Skeletal muscle cell (primary cell): ENCODE measurements around the gene CHMP5.

Experiments used
- DNase-seq: peaks from one replicate; pipeline ENCODE4 v3.0.0-alpha.2; 2010; ENCODE audit warnings: low read depth
- H3K4me3 ChIP-seq: 2 replicates; pipeline ENCODE4 v1.5.1; 2011; ENCODE audit warnings: low read depth, mild to moderate bottlenecking, control low read depth, low read length, moderate library complexity

Gene CHMP5

DNA sequence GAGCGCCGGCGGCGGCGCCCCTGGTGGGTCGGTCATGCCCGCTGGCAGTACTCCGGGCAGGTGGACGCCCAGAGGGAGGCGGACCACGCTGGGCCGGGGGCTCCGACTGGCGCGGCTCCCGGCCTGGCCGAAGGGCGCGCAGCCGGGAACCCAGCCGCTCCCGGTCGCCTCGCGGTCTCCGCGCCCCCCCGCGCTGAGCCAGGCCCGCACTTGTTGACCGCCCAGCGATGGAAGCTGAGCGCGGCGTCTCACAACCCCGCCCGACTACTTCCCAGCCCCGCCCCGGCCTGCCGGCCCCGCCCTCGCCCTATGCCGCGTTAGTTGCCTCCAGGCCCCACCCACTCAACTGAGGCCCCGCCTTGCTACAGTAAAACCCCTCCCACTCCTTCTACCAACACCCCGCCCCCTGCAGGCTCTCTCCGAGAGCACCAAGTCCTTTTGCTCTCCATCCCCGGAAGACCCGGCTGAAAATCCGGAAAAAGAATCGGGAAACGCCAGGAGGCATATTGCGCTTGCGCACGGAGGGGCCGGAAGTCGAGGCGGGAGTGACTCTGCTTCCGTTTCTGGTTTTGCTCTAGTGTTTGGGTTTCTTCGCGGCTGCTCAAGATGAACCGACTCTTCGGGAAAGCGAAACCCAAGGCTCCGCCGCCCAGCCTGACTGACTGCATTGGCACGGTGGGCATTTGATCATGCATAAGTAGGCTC is at the start of gene CHMP5, which contains the start of gene BAG1:
Gene CHMP5, plus strand, starts transcription at position 577 of the 705 bp plus-strand sequence. Its CDS starts 30 bp downstream, at position 607.
Gene BAG1, minus strand, starts transcription at position 236 of the 705 bp plus-strand sequence.
- peak; percentile 97 for DNase-seq
- H3K4me3 ChIP-seq = peak within 1 kb of the TSS; percentile 81

DNA sequence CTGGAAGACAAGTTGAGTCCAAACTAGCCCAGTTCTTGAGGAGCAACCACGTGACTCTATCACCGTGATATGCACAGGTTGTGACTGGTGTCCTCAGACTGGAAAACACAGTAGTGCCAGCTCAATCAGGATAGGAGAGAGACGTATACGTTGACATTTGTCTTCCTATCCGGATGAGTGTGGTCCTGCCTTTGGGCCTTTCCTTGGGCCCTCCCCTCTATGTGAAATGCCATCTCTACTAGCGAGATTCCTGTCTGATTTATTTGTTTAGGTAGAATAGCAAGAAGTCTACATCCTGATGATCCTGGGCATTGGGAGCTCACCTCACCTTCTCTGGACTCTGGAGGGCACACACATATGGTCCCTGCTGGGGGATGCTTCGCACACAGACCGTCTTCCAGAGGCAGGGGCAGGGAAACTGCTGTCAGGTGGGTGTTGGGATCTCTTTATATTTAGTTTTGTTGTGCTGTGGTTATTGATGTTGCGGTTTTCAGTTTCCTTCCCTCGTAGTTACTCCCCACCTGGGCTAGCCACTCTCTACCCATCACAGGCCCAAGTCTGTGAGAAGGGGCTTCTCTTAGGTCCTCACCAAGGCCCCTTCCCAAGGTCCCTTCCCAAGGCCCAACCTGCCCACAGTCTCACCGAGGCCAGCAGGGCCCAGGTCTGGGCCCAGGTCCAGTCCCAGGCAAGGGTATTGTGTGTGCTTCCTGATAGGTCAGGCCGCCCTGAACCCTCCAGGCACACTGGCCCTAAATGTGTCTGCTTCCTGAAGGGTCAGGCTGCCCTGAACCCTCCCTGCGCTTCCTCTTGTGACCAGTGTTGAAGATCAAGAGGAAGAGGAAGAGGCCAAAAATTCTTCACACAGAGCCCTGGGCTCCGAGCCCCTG is 43.9 kb upstream of the CHMP5 start:
- no peak overlapping the region for H3K4me3 ChIP-seq
- DNase-seq = no peak

DNA sequence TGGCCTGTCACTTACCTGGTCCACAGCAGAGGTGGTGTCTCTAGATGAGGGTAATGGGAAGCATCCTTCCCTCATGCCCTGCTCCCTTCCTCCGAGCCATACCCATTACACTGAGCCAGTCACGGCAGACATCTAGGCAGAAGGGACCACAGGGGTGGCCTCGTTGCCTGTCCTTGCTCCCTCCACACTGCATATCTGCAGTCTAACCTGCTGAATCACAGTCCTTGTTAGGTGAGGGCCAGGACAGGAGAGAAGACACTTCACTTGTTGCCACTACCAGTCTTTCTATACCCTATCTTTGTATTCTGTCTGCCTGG is 43.3 kb upstream of the CHMP5 start:
- no peak overlapping the region for H3K4me3 ChIP-seq
- no peak for DNase-seq

DNA sequence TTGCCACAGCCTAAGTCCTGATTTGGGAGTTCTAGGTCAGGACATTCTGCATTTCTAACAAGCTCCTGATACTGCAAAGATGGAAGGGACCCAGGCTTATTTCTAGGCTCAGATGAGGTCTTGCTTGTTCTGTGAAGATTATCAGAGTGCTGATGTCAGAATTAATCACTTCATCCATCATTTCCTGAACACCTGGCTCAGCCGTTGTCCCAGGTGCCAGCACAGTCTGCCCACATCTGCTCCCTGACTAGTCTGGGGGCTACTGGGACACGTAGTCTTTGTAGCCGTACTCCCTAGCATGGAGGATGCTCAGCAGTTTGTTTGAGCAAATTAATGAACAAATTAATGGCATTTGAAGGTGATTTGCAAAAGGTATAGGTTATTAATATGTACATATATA is 42.8 kb upstream of the CHMP5 start:
- no peak overlapping the region for H3K4me3 ChIP-seq
- DNase-seq = no peak

DNA sequence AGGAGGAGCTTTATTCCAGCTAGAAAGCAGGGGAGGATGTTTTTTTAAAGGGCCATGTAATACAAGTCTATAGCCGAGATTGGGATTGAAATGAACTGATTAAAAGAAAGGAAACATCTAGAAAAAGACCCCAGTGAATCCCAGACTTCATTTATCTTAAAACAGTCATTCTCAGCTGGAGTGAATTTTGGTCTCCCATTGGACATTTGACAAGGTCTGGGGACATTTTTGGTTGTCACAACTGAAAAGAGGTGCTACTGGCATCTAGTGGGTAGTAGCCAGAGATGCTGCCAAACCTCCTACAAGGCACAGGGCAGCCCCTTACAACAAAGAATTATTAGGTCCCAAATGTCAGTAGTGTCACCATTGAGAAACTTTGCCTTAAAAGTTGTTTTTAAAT is 41.2 kb upstream of the CHMP5 start:
- H3K4me3 ChIP-seq = no peak overlapping the region
- no peak for DNase-seq

DNA sequence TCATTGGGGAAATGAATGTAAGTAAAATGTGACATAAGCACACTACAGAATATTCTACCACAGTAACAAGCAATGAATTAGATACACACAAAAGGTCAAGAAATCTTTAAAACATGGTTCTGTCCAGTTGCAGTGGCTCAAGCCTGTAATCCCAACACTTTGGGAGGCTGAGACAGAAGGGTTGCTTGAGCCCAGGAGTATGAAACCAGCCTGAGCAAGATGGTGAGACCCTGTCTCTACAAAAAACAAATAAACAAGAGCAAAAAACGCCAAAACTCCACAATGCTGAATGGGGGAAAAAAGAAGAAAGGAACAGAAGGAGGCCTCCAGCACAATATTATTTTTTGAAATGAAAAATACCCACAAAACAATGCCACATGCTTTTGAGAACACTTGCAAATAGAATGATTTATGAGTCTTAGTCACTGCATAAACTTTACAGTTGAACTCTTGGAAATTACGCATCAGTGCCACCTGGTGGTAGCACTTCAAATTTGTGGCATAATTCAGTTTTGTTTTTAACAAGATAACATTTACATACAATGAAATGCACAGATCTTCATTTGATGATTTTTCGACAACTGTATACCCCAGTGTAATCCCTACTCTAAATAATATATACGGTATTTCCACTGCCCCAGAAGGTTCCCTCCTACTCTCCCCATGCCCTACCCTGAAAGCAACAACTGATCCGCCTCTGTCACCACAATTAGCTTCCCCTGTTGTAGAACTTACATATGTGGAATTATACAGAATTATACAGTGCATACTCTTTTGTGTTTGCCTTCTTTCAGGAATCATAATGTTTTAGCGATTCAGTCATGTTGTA is 39.3 kb upstream of the CHMP5 start:
- H3K4me3 ChIP-seq = no peak overlapping the region
- DNase-seq = peak; percentile 37

DNA sequence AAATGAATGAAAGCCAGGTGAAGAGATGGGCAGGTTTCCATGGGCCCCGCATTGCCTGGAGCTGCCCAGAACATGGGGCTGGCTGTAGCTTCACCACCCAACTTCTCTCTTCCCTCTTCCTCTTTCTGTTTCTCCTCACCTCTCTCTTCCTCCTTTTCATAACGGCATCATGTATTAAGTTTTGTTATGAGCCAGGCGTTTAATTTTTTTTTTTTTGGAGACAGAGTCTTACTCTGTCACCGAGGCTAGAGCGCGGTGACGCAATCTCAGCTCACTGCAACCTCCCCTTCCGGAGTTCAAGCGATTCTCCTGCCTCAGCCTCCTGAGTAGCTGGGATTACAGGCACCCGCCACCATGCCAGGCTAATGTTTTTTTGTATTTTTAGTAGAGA is 37.8 kb upstream of the CHMP5 start:
- H3K4me3 ChIP-seq = no peak overlapping the region
- no peak for DNase-seq

DNA sequence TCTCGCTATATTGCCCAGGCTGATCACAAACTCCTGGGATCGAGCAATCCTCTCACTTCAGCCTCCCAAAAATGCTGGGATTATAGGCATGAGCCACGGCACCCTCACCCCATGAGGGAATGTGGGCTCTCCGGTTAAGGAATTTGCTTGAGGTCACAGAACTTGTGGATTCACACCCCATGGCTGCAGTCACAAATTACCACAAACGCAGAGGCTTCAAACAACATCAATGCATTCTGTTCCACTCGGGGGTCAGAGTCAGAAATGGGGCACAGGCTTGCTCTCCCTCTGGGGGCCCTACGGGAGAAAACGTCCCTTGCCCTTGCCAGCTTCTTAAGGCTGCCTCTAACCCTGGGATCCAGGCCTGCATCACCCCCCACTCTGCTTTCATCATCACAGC is 37.1 kb upstream of the CHMP5 start:
- no peak for DNase-seq
- no peak overlapping the region for H3K4me3 ChIP-seq

DNA sequence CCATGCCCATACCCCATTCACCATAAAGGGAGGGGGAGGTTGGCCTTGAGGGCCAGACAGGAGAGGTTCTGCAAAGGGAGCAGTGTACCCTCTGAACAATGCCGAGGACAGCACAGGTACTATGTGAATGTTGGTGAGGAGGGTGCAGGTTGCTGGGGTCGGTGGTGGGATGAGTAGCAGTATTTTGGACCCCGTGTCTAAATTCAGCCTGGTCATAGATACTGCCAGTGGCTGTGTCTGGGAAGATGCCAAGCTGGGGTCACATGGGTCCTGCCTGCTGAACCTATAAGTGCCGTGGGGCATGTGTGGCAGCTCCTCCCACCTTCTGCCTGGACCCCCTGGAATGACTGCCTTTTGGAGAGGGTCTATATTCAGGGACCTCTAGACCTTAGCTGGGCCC is 36.2 kb upstream of the CHMP5 start:
- no peak for DNase-seq

DNA sequence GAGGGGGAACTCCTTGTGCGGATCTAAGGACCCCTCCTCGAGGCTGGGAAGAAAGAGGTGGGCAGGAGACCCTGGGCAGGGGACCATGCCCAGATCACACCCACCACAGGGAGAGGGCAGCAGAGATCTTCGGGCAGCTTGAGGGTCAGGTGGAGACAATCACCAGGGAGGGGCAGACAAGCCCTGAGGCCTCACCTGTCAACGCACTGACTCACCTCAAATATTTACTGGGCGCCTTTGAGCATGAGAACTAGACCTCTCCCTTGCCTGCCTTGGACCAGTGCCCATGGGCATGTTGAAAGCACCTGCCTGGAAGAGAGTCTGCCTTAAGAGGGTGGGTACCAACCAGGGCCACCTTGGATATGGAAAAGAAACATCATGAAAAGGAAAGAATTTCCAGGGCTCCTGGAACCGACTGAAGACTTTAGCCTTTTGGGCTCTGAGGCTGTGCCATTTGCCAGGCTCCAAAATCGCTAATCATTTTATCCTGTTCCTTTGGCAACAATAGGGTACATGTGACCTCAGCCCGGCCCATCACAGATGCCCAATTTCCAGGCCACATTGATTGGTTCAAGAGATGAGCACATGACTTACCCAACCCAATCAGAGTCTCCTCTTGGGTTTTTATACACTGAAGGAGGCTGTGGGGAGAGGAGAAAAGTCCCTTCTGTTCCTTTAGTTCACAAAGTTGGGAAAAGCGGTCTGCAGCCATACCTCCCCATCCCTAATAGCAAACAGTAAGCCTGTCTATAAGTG is 35.3 kb upstream of the CHMP5 start:
- no peak overlapping the region for H3K4me3 ChIP-seq
- DNase-seq = no peak

More for the DNA sequence above, 36.2 kb upstream of the CHMP5 start:
- no peak overlapping the region for H3K4me3 ChIP-seq

DNA sequence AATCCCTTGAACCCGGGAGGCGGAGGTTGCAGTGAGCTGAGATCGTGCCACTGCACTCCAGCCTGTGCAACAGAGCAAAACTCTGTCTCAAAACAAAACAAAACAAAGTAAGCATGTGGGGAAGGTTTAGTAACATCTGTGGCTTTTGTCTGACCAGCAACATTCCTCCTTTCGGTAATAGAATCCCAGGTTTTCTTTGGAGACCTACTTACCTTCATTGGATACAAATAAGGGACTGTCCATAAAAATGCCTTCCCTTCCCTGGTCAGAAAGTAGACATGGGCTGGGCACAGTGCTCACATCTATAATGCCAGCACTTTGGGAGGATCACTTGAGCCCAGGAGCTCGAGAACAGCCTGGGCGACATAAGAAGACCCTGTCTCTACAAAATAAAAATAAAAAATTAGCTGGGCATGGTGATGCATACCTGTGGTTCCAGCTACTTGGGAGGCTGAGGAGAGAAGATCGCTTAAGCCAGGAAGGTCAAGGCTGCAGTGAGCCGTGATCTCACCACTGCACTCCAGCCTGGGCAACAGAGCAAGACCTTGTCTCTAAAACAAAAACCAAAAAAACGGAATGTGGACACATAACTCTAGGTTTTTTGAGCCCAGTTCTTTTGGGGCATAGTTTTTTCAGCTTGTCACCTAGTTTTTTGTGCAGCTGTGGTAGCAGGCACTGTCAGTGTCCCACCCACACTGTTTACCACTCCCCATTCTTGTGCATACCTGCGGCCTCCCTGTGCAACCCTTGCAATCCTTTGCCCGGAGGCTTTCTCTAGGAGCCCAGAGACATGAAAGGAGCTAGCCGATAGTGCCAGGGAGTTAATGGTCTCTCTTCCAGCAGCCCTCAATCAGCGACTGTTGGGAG is 33.9 kb upstream of the CHMP5 start:
- no peak for DNase-seq
- no peak overlapping the region for H3K4me3 ChIP-seq

DNA sequence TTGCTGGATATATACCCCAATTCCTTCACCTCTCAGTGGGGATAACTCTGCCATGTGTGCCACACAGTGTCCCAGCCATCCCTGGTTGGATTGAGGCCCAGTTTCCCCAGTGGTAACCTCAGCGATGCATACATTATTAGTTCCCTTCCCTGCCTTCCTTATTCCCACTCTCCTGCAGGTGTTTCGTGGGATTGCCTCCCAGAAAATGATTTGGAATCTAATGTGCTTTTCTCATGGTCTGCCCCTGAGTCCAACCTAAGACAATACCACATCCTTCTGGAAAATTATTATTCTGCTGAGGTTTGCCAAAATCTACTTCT is 33.3 kb upstream of the CHMP5 start:
- DNase-seq = no peak
- no peak overlapping the region for H3K4me3 ChIP-seq

DNA sequence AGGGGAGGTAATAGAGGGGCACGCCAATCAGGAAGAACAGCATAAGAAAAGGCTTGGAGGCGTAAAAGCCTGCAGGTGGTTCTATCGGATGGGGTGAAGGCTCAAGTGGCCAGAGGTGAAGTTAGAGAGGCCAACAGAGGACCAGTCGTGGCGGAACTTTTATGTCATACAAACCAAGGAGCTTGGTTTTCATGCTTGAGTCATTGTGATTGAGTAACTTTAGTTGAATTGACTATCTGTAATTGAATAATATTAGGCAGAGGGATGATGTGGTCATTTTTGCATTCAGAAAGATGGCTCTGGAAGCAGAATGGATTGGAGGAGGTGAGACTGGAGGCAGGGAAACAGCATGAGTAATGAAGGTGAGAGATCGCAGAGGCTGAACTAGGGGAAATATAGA is 32.0 kb upstream of the CHMP5 start:
- no peak for DNase-seq
- H3K4me3 ChIP-seq = no peak overlapping the region

DNA sequence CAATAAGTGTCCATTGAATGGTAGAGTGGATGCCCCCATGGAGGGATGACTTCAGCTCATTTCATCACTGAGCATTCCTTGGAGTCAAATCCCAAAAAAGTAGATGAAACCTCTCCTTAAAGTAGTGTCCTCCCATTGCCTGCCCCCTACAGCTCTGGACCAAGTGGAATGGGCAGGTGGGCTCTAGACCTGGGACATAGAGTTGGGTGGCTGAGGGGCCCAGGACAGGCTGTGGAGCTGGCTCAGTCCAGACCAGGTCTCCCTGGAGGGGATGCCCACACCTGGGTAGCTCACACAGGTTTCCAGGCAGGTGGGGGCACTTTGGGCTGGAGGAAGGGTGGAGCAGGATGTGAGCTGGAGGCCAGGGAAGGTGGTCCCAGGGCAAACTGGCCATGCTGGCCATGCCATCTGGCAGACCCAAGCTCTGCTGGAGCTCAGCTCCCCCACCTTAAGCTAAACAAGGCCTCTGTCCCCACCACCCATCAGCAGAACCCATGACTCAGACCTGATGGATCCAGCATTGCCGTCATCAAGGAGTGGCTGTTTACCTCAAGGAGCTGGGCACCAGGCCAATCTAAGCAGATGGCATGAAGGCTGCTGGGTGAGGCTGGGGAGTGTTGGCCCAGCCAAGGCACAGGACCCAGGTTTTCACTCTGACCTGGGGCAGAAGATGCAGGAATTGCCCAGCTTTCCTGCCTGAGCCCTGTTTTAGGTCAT is 31.1 kb upstream of the CHMP5 start:
- no peak overlapping the region for H3K4me3 ChIP-seq
- peak; percentile 89 for DNase-seq

DNA sequence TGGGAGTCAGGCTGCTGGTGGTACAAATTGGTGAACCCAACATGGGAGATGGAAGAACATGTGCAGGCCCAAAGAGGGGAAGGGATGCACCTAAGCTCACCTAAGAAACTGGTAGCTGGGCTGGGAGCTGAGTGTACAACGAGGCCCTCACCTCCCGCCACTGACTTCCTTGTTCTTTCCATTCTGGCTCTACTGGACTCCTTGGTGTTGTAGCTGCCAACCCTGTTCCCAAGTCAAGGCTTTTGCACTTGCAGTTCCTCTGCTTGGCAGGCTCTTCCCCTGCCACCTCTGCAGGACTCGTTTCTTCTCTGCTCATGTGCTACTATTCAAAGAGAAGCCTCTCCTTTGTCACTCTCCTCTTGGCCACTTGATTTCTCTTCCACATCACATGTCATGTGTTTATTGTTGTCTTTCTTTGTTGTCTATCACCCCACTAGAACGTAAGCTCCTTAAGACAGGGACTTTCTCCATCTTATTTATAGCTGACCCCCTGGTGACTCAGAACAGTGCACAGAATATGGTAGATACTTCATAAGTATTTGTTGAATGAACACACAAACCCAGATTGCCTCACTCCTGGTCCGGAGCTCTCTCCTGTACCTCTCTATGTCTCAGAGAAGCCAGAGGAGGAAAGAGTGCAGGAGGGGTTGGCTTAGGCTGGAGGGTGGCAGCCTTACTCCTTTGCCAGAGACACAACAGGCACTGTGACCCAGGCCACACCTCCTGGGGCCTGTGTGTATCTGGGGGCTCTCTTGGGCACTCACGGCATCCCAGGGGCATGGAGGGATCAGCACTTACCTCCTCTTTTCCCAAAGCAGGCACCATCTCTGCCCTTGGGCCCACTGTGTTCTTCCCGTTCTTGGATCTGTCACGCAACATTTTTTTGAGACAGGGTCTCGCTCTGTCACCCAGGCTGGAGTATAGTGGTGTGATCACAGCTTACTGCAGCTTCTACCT is 30.1 kb upstream of the CHMP5 start:
- DNase-seq = no peak
- no peak overlapping the region for H3K4me3 ChIP-seq

DNA sequence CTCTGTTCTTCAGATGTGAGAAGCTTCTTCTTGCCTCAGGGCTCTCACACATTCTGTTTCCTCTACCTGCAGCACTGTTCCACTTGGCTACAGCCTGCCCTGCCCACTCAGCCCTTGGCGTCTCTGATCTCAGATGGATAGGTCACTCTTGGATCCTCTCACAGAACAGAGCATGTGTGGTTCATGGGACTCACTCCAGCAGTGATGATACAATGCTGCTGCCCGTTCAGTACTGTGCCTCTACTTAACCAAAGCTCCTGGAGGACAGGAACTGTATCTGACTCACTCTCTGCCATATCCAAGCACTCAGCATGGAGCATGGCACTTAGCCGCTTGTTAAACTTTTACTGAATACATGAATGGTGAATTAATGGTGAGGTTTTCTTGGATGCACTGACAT is 28.3 kb upstream of the CHMP5 start:
- H3K4me3 ChIP-seq = no peak overlapping the region
- DNase-seq = no peak

DNA sequence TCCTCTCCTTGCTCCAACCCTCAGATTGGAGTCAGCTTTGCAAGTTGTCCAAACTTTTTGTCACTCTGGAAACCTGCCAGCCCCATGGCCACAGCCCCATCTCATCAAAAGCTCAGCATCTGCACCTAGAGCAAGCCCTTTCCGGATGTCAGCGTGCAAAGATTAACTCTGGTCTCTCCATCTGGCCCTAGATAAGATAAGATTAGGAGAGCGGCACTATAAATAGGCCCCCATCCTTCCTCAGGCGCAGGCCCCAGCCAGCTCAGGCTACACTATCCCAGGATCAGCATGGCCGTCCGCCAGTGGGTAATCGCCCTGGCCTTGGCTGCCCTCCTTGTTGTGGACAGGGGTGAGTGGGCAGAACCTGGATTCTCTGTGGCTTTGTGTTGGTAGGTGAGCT is 24.9 kb upstream of the CHMP5 start, which contains the start of gene SPINK4:
Gene SPINK4, plus strand, starts transcription at position 247 of the 400 bp plus-strand sequence. Its CDS starts 42 bp downstream, at position 289.
- no peak within 1 kb of the TSS for H3K4me3 ChIP-seq

More for the DNA sequence above, 24.9 kb upstream of the CHMP5 start, which contains the start of gene SPINK4:
- no peak for DNase-seq
